K562 (cell line): ENCODE measurements around the gene TEX14. TPM values are rescaled to one million over a fixed set of nuclear protein-coding genes. Genes with fewer than 3 reads are reported as not detected.

Experiments
- ATF4 ChIP-seq: fragments of 450-650 bp; formaldehyde crosslinking; IDR thresholded peaks from 2 replicates; pipeline ENCODE4 v1.4.0; 2022; ENCODE audit warnings: mild to moderate bottlenecking, moderate library complexity
- CHAMP1 ChIP-seq: fragments of 450-650 bp; IDR thresholded peaks from 2 replicates; pipeline ENCODE4 v1.6.1; 2016; ENCODE audit warnings: mild to moderate bottlenecking
- HDAC2 ChIP-seq: fragments of 450-650 bp; IDR thresholded peaks from 2 replicates; pipeline ENCODE4 v1.6.1; 2016; ENCODE audit warnings: mild to moderate bottlenecking
- MCM3 ChIP-seq: fragments of 450-650 bp; IDR thresholded peaks from 2 replicates; pipeline ENCODE4 v1.6.1; 2016
- NUFIP1 ChIP-seq: fragments of 450-650 bp; IDR thresholded peaks from 2 replicates; pipeline ENCODE4 v1.6.1; 2018; ENCODE audit not compliant: partially characterized antibody
- PATZ1 ChIP-seq: fragments of 250-450 bp; sonication (Bioruptor Pico); IDR thresholded peaks from 2 replicates; pipeline ENCODE4 v1.5.0; 2020; ENCODE audit warnings: mild to moderate bottlenecking, borderline replicate concordance
- THRAP3 ChIP-seq: fragments of 450-650 bp; IDR thresholded peaks from 2 replicates; pipeline ENCODE4 v1.6.1; 2016; ENCODE audit warnings: mild to moderate bottlenecking, inconsistent platforms, borderline replicate concordance
- ZNF408 ChIP-seq: fragments of 250-450 bp; sonication (Bioruptor Pico); IDR thresholded peaks from 2 replicates; pipeline ENCODE4 v1.4.0; 2020; ENCODE audit warnings: low read depth, mild to moderate bottlenecking, moderate library complexity
- ZNF431 ChIP-seq: sonication (generic); formaldehyde crosslinking; IDR thresholded peaks from 2 replicates; pipeline ENCODE4 v1.8.0; 2022; ENCODE audit warnings: mild to moderate bottlenecking, missing genetic modification reagents
- ZNF668 ChIP-seq: fragments of 250-450 bp; sonication (Bioruptor Pico); IDR thresholded peaks from 2 replicates; pipeline ENCODE4 v1.8.0; 2022; ENCODE audit warnings: mild to moderate bottlenecking, inconsistent platforms
- polyA plus RNA-seq, 8 experiments: library from polyadenylated mRNA; depleted of rRNA in 4 of 8; stranded (reverse) in 5 of 8; unstranded in 3 of 8; fragments of >200 nt; fragmentation: Nextera tagmentation in 2 of 8; fragmentation: Illumina TruSeq in 1 of 8; extraction: Ambion mirVana in 2 of 8; extraction: Trizol in 1 of 8; gene quantifications; 2 replicates each; pipeline versions ENCODE4 v1.2.1 to v1.2.3, GENCODE V29; 2011 to 2014; ENCODE audit warnings: inconsistent platforms in 1 of 8, missing spikeins in 1 of 8
- total RNA-seq, 7 experiments: library from RNA; depleted of rRNA in 6 of 7; stranded (reverse); fragments of >200 nt in 6 of 7; fragmentation: Illumina TruSeq in 2 of 7; extraction: Trizol in 2 of 7; gene quantifications; 2 replicates each; pipeline versions ENCODE4 v1.2.1 to v1.2.3, GENCODE V29; 2011 to 2021; ENCODE audit warnings: low replicate concordance in 1 of 7
- TF ChIP-seq, protein P1 (sequence below): fragments of 250-450 bp; sonication (Bioruptor Pico); IDR thresholded peaks from 2 replicates; pipeline ENCODE4 v1.4.0; 2020; ENCODE audit warnings: borderline replicate concordance
- TF ChIP-seq, protein P2 (sequence below): fragments of 250-450 bp; sonication (Bioruptor Pico); IDR thresholded peaks from 2 replicates; pipeline ENCODE4 v1.4.0; 2020; ENCODE audit warnings: mild to moderate bottlenecking, moderate library complexity

The TEX14 gene
- total and polyA plus RNA-seq, 9 of the 15 experiments (the other 6 are each of a cell fraction or from before 2014, with no cell fraction given) = 0.05 to 0.12 (median 0.09) TPM; not detected in 1

GRCh38 chr17:58658804-58659713 is 32.8 kb downstream of the TEX14 start (continued):
- TF ChIP-seq ZNF408 (CRISPR knock-in tag) = peak; percentile 77; the same call in 1 of the 2 replicates
- TF ChIP-seq, protein P1, sequence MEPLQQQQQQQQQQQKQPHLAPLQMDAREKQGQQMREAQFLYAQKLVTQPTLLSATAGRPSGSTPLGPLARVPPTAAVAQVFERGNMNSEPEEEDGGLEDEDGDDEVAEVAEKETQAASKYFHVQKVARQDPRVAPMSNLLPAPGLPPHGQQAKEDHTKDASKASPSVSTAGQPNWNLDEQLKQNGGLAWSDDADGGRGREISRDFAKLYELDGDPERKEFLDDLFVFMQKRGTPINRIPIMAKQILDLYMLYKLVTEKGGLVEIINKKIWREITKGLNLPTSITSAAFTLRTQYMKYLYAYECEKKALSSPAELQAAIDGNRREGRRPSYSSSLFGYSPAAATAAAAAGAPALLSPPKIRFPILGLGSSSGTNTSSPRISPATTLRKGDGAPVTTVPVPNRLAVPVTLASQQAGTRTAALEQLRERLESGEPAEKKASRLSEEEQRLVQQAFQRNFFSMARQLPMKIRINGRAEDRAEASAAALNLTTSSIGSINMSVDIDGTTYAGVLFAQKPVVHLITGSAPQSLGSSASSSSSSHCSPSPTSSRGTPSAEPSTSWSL = no peak
- TF ChIP-seq ATF4 (CRISPR knock-in tag) = peak; percentile 98
- TF ChIP-seq THRAP3 = peak; percentile 99
- TF ChIP-seq, protein P2, sequence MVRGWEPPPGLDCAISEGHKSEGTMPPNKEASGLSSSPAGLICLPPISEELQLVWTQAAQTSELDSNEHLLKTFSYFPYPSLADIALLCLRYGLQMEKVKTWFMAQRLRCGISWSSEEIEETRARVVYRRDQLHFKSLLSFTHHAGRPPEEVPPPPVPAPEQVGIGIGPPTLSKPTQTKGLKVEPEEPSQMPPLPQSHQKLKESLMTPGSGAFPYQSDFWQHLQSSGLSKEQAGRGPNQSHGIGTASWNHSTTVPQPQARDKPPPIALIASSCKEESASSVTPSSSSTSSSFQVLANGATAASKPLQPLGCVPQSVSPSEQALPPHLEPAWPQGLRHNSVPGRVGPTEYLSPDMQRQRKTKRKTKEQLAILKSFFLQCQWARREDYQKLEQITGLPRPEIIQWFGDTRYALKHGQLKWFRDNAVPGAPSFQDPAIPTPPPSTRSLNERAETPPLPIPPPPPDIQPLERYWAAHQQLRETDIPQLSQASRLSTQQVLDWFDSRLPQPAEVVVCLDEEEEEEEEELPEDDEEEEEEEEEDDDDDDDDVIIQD (CRISPR knock-in tag) = no peak
- TF ChIP-seq MCM3 = no peak
- peak; percentile 71; the same call in 1 of the 2 replicates for TF ChIP-seq CHAMP1
- TF ChIP-seq ZNF431 (CRISPR knock-in tag) = peak; percentile 83
- peak; percentile 85 for TF ChIP-seq NUFIP1
- TF ChIP-seq ZNF668 (CRISPR knock-in tag) = no peak; the same call in 1 of the 2 replicates
- no peak; the same call in none of the 2 replicates for TF ChIP-seq HDAC2
- peak; percentile 99 for TF ChIP-seq PATZ1 (CRISPR knock-in tag)
